C4-2B (cell line): ENCODE results near the gene THADA.

Experiments used
- ZFX ChIP-seq: fragments of 450-650 bp; IDR thresholded peaks from 2 replicates; pipeline ENCODE4 v1.6.1; 2017
- TF ChIP-seq, protein P1 (sequence below): fragments of 450-650 bp; conservative IDR thresholded peaks from 2 replicates; pipeline ENCODE4 v1.5.1; 2017; ENCODE audit warnings: mild to moderate bottlenecking

DNA sequence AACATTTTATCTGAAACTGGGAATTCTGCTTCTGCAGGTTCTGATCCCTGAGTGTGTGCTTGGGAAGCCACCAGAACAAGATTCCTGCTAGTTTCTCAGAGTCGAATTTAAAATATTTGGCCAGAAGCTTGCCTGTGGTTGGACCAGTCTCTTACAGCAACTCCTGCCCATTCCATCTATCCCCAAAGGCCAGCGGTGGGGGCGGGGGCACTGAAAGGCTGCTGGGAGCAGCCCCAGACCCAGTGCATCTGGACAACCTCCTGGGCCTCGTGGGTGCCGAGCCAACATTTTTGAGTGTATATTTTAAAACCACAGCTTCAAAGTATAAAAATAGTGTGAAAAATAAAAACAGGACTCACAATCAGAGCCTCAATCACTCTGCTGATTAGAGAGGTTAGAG is 330.8 kb downstream of the THADA start:
- TF ChIP-seq, protein P1, sequence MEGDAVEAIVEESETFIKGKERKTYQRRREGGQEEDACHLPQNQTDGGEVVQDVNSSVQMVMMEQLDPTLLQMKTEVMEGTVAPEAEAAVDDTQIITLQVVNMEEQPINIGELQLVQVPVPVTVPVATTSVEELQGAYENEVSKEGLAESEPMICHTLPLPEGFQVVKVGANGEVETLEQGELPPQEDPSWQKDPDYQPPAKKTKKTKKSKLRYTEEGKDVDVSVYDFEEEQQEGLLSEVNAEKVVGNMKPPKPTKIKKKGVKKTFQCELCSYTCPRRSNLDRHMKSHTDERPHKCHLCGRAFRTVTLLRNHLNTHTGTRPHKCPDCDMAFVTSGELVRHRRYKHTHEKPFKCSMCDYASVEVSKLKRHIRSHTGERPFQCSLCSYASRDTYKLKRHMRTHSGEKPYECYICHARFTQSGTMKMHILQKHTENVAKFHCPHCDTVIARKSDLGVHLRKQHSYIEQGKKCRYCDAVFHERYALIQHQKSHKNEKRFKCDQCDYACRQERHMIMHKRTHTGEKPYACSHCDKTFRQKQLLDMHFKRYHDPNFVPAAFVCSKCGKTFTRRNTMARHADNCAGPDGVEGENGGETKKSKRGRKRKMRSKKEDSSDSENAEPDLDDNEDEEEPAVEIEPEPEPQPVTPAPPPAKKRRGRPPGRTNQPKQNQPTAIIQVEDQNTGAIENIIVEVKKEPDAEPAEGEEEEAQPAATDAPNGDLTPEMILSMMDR = no peak
- TF ChIP-seq ZFX = no peak
